GM19468 (cell line): ENCODE data around the gene PRSS50.
"Not testable (repeated sequence)": the region's sequence is repeated elsewhere in the genome, so short reads cannot be mapped to it uniquely, and the experiment has no call there.

ENCODE experiments used
- ATAC-seq: cut with Tn5 transposase; IDR thresholded peaks from one replicate; pipeline ENCODE4 v1.9.1; 2021; ENCODE audit warnings: mild to moderate bottlenecking, moderate library complexity, moderate number of reproducible peaks; ENCODE audit not compliant: unreplicated experiment; ENCODE audit errors: extremely low read depth

The PRSS50 gene

DNA sequence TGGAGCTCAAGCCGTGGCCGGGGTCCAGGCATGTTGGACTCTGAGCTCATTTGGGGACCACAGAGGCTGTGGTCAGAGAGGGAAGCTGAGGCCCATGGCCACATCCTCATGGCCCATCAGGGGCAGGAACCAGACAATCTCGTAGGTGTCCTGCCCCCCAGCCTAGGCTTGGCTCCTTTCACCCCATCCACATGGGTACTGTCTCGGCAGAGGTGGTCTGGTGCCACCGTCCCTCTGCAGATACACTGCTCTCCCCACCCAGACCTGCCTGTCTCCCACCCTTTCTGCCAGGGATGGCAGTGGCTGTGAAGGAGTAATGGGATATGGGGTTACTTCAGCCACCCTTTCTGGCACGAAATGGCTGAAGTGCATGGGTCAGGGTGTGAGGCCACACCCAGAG, 7.9 kb downstream of the PRSS50 start:
- ATAC-seq: no peak

DNA sequence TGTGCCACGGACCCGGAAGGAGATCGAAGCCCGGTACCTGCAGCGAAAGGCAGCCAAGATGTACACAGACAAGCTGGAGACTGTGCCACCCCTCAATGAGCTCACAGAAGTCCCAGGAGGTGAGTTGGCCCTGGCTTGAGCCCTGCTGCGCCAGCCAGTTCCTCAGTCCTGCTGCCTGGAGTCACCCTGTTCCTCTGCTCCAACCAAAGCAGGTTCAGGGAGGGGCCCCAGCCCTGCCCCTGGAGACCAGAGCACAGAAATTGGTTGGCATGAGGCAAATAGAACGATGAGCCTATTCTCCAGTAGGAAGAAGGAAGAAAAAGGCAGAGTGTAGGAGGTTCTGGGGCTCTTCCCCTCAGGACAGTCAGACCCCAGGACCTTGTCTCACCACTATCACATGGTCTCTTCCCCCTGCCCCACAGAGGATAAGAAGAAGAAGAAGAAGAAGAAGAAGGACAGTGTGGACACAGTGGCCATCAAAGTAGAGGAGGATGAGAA, 8.5 kb downstream of the PRSS50 start:
- no peak for ATAC-seq

DNA sequence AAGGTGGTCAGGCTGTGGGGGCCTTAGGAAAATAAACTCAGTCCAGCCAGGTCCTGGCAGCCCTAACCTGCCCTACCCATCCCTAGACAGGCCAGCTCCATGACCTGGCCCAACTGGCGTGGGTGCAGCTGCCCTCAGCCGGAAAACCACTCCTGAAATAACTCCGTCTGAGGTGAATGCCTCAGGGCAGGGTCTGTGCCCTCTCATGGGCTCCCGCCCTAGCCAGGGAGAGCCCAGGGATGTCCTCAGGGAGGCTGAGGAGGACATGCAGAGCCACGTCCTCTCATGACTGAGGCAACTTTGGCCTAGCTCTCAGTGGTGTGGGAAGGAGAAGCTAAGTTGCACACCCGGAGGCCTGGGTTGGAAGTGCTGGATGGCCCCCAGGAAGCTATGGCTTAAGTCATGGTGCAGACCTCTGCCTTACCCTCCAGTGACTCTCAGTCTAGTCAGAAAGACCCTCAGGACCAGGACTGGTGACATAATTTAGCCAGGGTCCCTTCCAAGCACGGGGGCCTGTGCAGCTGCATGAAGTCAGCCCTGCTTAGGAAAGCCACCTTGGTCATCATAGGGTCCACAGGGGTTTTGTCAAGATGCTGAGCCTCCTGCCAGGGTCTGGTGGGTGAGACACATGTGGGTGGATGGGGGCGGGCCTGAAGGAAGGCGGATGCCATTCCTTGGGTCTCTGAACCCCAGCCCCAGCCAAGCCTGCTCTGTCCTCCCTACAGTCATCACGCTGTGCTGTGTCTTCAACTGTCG, 9.1 kb downstream of the PRSS50 start:
- ATAC-seq: no peak

DNA sequence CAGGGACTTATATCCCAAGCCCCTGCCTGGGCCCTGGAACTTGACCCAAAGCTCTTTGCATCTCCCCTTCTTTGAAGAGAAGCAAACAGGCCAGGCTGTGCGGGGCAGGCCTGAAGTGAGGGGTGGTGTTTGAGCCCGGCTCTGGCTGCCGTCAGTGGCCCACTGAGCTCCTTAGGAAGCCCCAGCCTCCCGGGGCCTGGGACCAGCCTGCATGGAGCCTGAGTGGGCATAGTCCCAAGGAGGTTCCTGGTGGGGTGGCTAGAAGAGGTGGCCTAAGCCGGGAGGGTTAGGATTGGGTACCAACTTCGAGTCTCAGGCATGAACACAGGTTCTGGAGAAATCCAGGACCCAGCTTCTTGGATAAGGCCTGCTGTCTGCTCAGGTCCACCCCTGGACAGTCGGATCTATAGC, 10.1 kb downstream of the PRSS50 start:
- no peak for ATAC-seq

DNA sequence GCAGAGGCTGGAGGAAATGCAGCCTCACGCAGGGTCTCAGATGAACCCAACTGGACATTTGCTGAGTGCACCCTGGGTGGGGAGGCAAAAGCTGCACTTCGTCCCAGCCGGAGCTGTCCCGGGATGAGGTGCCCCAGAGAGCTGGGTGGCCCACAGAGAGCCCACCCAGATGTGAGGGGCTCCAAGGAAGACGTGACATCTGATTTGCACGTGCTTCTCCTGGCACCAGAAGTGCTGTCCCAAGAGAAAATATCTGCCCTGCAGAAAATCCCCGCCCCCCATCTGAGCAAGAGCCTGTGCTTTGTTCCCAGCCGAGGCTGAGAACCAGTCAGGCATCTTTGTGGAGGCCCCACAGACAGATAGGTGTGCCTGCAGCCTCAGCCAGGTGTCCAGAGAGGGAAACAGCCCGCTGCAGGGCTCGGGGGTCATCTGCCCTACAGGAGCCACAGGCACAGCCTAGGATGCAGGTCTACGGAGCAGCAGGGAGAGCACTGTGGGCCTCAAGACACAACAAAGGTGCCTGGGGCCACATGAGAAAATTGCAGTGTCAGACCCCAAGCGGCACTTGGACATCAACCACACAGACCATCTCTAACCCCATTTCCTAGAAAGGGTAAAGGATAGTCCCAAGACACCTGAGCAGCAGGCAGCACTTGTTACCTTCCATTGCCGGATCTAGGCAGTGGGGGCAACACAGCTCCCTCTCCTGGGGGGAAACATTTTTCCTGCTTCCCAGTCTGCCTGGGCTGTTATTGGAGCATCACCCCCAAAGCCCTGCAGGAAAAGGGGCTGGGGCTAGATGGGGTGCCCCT, 10.7 kb downstream of the PRSS50 start:
- ATAC-seq: no peak

DNA sequence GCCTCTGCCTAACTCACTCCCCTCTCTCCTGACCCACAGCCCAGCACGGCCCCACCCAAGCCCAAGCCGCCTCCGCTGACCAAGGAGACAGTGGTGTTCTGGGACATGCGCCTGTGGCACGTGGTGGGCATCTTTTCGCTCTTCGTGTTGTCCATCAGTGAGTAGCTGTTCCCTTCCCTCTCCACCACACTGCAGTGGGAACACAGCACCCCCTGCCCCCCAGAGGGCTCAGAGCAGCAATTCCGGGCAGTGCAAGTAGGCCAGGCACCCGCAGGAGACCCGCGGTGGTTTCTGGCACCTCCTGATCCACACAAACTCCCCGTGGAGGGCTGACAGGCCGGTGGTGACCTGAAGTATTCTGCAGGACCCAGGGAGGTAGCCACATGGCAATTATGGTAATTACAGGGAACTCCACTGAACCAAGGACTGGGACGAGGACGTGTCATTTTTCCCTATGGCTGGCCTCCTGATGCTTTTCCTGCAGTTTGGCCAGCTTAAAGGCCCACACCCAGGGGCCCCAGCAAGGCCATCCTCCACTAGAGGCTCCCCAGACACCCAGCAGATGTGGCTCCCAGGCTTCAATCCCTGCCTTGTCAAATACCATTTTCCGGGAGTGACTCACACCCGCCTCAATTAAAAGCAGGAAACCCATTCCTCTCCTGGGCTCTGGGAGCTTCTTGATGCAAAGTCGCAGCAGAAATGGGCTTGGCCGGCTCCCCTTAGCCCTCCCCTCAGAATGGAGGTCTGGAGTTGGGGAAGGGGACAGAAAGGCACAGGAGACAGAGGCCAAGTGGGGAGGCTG, 11.7 kb downstream of the PRSS50 start:
- no peak for ATAC-seq

DNA sequence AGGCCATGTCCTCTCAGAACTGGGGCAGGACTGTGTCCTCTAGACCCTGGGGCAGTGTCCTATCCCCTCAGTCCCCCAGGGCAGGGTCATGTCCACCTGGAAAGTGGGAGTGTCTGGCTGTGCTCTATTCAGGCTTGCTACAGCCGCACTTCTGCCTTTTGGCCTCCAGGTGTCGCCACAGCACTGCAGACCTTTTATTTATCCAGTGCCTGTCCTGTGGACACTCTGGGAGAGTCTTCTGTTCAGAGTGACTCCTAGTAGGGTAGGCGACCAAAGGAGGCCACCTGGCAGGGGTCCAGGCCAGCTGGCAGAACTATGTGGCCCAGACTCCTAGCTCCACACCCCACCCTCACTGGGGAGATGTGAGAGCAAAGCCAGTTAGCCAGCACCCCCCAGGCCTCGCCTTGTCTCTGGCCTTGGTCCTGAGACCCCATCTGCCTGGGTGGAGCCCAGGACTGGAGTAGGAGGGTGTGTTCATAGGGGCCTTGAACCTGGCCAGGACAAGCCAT, 12.6 kb downstream of the PRSS50 start:
- ATAC-seq: no peak

DNA sequence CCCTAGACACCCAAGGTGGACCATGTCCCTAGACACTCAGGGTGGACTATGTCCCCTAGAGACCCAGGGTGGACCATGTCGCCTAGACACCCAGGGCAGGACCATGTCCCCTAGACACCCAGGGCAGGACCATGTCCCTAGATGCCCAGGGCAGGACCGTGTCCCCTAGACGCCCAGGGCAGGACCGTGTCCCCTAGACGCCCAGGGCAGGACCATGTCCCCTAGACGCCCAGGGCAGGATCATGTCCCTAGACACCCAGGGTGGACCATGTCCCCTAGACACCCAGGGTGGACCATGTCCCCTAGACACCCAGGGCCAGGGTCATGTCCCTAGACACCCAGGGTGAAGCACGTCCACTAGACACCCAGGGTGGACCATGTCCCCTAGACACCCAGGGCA, 13.3 kb downstream of the PRSS50 start:
- ATAC-seq: not testable (repeated sequence)

DNA sequence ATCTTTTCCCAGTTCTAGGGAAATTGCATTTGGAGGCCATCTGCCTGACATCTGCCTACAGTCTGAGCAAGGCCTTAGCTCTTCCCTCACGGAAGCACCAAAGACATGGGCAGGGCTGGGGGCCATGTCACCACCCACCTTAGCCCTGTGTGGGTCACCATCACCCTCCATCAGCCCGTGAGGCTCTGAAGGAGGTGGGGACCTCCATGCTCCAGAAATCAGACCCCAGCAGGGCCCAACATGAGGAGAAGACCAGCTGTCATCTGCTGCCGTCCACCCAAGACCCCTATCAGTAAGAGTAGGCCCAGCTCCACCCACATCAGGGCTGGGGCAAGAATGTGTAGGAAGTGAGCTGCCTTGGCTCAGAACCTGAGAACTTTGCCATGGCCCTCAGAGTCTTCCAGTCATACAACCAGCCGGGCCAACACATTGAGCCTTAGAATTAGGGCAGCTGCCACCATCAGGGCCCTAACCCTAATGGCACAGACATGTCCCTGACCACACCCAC, 14.6 kb downstream of the PRSS50 start:
- ATAC-seq: no peak

DNA sequence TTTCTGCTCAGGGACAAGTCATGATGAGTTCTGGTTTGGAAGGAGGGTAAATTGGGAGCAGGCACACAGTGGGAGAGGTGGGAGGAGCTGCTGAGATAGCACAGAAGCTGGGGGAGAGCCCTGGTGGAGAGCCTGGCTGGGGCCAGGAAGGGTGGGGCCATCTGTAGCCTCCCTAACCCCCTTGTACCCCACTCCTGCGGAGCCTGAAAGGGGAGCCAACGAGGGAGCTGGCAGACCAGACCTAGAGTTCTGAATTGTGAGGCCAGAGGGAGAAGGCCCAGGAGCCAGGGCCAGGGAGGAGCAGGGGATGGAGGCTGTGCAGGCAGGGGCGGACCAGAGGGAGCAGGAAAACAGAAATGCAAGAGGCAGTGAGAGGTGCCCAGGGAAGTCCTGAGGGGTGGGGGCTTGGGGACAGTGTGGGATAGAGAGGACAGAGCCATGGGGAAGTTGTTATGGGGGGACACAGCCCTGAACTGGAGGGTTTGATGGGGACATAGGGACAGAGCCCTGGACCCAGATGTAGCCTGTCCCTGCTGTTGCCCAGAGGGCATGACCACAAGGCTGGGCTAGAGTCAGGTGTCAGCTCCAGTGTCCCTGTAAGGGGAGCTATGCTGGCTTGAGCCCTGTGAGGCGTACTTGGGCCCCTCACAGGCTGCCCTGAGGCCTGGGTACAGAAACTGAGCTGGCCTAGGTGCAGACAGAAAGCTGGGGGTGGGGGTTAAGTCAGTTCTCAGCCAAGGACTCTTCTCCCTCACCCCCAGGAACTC, 15.2 kb downstream of the PRSS50 start:
- ATAC-seq: no peak

DNA sequence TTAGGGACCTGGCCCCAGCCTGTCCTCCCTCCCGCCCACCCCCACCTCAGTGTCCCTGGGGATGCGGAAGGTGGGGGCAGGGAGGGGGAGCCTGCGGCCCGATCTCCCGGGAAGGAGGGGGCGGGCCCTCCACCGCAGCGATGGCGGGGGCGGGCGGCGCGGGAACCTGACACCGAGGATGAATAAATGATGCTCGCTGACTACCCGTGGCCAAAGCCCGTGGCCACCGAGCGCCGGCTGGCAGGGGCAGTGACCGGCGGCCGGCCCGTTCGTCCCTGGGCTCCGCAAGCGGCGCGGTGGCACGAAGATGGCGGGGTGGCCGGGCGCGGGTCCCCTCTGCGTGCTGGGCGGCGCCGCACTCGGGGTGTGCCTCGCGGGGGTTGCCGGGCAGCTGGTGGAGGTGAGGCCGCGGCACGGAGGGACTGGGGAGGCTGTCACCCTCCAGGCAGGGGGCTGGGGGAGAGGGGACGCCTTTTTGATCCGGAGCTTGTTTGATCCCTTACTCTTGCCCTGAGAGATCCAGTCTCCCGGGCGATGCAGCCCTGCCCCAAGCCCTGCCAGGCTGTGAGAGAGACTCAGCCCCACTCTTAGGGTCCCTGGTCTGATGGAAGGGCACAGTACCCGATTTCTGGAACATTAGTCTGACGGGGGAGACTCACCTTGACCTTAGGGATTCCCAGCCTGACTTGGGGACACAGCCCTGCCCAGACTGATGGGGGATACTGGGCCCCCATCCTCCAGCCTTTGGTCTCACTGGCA, 16.3 kb downstream of the PRSS50 start, which contains the start of gene TMIE:
TMIE (plus strand) TSS at position 212 of the 759 bp plus-strand sequence; CDS start at position 308, 96 bp downstream.
- no peak for ATAC-seq

DNA sequence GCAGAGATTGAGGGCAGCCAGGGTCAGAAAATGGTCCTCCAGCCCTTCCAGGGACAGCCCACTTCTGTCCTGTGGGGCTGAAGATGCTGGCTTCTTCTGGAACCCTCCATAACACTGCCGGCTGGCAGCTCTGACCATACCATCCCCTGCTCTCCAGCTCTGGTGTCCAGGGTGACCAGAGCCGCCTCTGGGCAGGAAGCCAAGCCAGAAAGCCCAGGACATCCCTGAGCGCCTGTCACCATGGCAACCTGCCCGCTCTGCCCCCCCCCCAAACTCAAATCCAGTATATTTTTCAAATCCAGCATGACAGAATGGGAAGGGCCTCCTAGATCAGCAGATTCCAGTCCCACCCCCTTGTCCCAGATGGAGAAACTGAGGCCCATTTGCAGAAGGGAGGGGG, 16.9 kb downstream of the PRSS50 start:
- no peak for ATAC-seq

DNA sequence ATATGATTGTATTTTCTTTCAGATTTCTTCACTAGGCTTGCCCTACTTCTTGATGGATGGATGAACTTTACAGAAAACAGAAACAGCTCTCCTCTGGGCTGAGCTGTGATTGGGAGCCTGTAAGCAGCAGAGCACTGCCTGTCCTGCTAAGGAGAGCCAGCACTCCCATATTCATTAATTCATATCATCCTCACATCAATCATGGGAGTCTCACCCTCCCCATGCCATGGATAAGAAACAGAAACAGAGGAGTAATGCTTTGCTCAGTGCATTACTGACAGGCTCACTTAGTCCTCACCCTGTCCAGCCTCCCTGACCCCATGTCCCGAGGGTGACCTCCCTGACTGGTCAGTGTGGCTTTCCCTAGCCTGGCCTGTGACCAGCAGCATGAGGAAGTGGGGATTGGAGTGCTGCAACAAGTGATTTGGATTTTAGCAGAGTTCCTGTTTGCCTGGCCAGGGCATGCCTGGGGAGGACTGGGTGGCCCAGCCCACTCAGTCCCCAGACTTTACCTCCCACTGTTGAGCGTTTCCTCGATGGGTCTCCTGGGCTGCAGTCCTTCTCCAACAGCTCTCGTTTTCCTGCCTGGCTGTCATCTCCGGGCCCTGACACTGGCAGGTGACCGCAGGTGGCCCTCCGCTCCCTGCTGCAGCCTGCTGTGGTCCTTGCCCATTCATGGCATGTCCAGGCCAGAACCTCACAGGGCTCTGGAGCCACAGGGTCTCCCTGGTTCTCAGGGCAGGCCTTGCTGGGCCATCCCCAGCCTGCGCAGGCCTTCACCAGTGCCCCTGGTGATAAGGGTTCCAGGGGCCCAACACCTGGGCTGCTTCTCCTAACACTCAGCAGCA, 17.8 kb downstream of the PRSS50 start:
- ATAC-seq: no peak

DNA sequence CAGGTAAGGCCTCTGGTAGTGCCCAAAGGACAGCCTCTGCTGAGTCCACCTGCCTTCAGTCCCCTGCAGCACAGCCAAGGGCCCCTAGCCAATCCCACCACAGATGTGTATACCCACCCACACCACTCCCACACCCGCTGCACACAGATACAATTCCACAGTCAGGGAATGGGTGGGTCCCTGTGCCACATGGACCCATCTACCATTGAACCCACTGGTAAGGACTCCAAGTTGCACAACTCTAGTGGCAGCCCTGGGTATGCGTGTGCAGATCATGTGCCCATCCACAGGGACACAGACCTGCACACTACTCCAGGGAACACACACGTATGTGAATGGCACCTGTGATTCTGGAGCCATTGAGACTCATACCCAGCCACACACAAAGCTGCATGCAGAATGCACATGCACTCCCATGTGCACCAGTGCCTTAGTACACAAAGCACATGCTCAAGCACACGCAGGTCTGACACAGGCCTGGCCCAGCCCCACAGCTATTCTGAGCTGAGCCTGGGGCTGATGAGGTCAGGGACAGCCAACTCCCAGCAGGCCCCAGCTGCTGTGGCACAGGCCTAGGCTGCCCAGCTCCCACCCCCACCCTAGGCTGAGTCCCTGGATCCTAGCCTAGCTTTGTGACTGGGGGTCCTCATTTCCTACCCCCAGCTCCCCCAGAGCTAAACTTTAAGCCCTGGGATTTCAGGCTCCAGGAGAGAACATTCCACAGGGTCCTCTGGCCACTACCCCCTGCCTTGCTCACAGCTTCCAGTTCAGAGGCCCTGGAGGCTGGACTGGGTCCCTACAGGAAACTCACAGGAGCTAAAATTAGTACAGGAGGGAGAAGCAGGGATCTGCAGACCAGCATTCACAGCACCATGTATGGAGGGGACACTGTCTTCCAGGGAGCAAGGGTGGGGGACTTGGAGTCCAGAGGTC, 21.4 kb downstream of the PRSS50 start:
- no peak for ATAC-seq

DNA sequence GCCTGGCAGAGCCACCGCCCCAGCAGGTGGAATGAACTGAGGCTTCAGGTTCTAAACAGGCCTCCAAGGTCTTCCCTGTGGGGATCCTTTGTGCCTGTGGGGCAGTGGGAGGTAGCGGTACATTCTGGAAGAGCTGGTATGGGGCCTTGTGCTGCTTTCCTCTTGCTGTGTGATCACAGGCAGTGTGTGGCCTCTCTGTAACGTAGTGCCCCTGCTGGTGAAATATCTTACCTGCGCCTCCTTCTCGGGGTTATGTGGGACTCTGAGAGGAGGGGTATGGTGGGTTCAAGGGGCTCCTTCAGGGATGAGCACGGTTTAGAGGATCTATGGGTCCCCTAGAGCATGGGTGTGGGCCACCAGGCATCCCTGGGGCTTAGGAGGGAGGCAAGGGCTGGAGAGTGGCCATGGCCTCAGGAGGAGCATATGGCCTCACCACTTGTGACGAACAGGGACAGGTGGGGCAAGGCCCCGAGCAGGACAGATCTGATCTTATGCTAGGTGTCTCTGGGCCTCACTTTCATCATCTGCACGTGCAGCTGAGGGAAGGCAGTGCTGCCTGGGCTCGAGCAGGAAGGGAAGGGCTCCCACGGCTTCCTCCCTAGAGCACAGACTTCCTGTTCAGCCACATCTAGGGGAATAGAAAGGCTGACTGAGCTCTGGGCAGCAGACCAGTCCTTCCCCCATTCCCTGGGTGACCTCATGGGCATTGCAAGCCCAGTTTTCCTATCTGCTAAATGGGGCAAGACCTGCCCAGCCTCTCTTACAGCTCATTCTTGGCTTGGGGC, 22.3 kb downstream of the PRSS50 start:
- no peak for ATAC-seq

DNA sequence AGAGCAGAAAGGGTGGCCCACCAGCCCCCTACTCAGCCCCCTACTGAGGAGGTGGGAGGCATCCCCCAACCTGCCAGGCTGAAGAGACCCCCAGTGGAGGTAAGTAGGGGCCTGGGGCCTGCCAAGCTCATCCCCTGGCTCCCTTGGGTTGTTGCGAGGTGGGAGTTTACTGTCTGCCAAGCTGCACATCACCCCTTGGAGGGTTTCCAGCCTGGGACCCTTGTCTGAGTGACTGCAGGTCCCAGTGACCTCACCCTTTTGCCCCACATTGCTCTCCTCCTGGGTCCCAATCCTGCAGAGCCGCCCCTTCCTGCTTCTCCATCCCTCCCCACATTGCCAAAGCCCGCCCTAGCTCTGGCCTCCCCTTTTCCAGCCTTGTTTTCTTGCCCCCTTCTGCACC, 23.1 kb downstream of the PRSS50 start:
- ATAC-seq: no peak
